Retinal pigment epithelial cell (primary cell): ENCODE results near the gene TXNRD1.

Source experiments
- DNase-seq: peaks from one replicate; pipeline ENCODE4 v3.0.0-alpha.2; 2010; ENCODE audit warnings: low read depth
- H3K4me3 ChIP-seq: 2 replicates; pipeline ENCODE4 v1.5.1; 2011; ENCODE audit warnings: mild to moderate bottlenecking, low read length, control low read depth, moderate library complexity
- CTCF ChIP-seq: conservative IDR thresholded peaks from 2 replicates; pipeline ENCODE4 v1.5.1; 2011; ENCODE audit warnings: low read depth, low read length, control low read depth, inconsistent platforms

The TXNRD1 gene

GRCh38 chr12:104222976-104223375 lies 7.4 kb downstream of the TXNRD1 start:
- peak; percentile 76 for DNase-seq
- no peak overlapping the region for H3K4me3 ChIP-seq
- no peak for TF ChIP-seq CTCF

GRCh38 chr12:104223712-104224111 lies 8.1 kb downstream of the TXNRD1 start:
- no peak overlapping the region for H3K4me3 ChIP-seq
- TF ChIP-seq CTCF, result no peak
- DNase-seq, result peak; percentile 51

GRCh38 chr12:104226672-104227071 lies 11.1 kb downstream of the TXNRD1 start:
- H3K4me3 ChIP-seq, result no peak overlapping the region
- no peak for TF ChIP-seq CTCF
- no peak for DNase-seq

GRCh38 chr12:104230304-104231095 lies 14.9 kb downstream of the TXNRD1 start:
- no peak for TF ChIP-seq CTCF
- DNase-seq, result no peak
- no peak overlapping the region for H3K4me3 ChIP-seq

- TF ChIP-seq CTCF, result no peak
- no peak for DNase-seq
Observed at GRCh38 chr12:104232609-104233280, 17.2 kb downstream of the TXNRD1 start.

GRCh38 chr12:104234926-104235499 lies 19.4 kb downstream of the TXNRD1 start:
- no peak overlapping the region for H3K4me3 ChIP-seq
- no peak for DNase-seq
- no peak for TF ChIP-seq CTCF

More at GRCh38 chr12:104232609-104233280, 17.2 kb downstream of the TXNRD1 start:
- H3K4me3 ChIP-seq, result no peak overlapping the region
